ENCODE data around the gene ATP2B2. TPM values are rescaled to one million over a fixed set of nuclear protein-coding genes. Genes with fewer than 3 reads are reported as not detected.

ATP2B2 gene
- total RNA-seq, 2 donors from 2014 or later, result 0.14 to 0.74 TPM

DNA sequence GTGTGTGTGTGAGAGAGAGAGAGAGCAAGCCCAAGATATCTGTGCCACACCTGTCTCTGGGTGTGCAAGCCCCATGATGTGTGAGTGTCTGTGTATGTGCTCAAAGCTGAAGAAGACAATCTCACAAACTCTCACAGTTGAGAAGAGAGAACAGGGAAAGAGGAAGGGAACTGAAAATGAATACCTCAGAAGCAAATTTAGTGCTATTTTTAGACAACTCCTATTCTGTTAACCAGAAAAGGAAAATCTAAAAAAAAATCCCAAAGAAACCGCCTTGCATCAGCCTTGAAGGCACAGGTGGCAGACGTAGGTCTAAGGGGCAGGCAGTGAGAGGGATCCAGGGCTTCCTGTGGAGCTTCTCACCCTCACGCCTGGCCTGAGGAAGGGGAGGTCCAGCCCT, 47.8 kb downstream of the ATP2B2 start:
- DNase-seq (ENCODE audit: low spot score), result no peak
- Histone ChIP-seq H3K4me3 (no peak overlapping the region), H3K4me1 (replicated peaks) (no peaks in the 10 kb centered on the region), H3K36me3 (no peaks in the 10 kb centered on the region), H3K9me3 (no peaks in the 10 kb centered on the region), H3K27ac (no peak overlapping the region), H3K27me3 (replicated peaks; ENCODE audit: insufficient read depth) (no peaks in the 10 kb centered on the region)
- intact Hi-C loops (cut with DNase I), result no loop called here
- WGBS, result 40% methylated on average over 3 of the region's 3 CpGs
- TF ChIP-seq POLR2A (IDR thresholded peaks at IDR 0.05), result no peak
- no peak for TF ChIP-seq POLR2AphosphoS5 (IDR thresholded peaks at IDR 0.05)
- TF ChIP-seq, protein P1, sequence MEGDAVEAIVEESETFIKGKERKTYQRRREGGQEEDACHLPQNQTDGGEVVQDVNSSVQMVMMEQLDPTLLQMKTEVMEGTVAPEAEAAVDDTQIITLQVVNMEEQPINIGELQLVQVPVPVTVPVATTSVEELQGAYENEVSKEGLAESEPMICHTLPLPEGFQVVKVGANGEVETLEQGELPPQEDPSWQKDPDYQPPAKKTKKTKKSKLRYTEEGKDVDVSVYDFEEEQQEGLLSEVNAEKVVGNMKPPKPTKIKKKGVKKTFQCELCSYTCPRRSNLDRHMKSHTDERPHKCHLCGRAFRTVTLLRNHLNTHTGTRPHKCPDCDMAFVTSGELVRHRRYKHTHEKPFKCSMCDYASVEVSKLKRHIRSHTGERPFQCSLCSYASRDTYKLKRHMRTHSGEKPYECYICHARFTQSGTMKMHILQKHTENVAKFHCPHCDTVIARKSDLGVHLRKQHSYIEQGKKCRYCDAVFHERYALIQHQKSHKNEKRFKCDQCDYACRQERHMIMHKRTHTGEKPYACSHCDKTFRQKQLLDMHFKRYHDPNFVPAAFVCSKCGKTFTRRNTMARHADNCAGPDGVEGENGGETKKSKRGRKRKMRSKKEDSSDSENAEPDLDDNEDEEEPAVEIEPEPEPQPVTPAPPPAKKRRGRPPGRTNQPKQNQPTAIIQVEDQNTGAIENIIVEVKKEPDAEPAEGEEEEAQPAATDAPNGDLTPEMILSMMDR (IDR thresholded peaks at IDR 0.05), result no peak

DNA sequence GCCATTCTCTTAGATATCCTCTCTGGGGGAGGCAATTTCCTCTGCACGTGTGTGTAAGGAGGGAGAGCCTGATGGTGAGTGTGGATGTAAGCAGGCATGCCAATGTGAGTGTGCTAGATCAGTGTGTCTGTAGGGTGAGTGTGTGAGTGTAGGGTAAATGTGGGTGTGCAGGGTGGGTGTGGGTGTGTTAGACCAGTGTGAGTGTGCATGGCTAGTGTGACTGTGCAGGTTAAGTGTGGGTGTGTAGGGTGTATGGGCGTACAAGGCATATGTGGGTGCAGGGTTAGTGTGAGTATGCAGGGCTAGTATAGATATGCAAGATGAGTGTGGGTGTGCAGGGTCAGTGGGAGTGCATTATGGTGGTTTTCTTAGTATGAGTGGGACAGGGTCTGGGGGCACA, 48.4 kb downstream of the ATP2B2 start:
- Histone ChIP-seq H3K27me3 (replicated peaks; ENCODE audit: insufficient read depth) (no peaks in the 10 kb centered on the region), H3K27ac (no peak overlapping the region), H3K9me3 (no peaks in the 10 kb centered on the region), H3K36me3 (no peaks in the 10 kb centered on the region), H3K4me1 (replicated peaks) (no peaks in the 10 kb centered on the region), H3K4me3 (no peak overlapping the region)
- 69% methylated on average over 2 of the region's 2 CpGs for WGBS
- TF ChIP-seq POLR2AphosphoS5 (IDR thresholded peaks at IDR 0.05) (no peak), POLR2A (IDR thresholded peaks at IDR 0.05) (no peak)
- TF ChIP-seq, protein P1 (IDR thresholded peaks at IDR 0.05), result no peak
- intact Hi-C loops (cut with DNase I), result no loop called here
- no peak for DNase-seq (ENCODE audit: low spot score)

DNA sequence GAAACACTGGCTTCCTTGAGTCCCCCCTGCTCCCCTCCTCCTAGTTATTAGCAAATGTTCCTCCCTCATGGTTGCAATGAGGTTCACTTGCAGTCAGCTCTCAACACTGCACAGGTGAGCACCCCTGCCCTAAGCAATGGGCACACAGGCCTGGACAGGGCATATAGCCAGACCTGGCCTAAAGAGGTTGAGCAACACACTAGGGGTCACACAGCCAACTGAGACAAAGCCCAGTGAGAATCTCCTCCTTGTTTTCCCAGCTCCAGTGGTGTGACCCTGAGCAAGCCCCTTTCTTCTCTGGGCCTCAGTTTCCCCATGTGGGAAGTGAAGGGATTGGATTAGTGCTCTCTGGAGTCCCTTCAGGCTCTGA, 49.9 kb downstream of the ATP2B2 start:
- Histone ChIP-seq H3K4me1 (replicated peaks) (no peaks in the 10 kb centered on the region), H3K36me3 (no peaks in the 10 kb centered on the region), H3K27ac (no peak overlapping the region), H3K9me3 (no peaks in the 10 kb centered on the region), H3K4me3 (no peak overlapping the region), H3K27me3 (replicated peaks; ENCODE audit: insufficient read depth) (no peaks in the 10 kb centered on the region)
- no peak for DNase-seq (ENCODE audit: low spot score)
- intact Hi-C loops (cut with DNase I), result no loop called here
- TF ChIP-seq, protein P1 (IDR thresholded peaks at IDR 0.05), result no peak
- TF ChIP-seq POLR2A (IDR thresholded peaks at IDR 0.05) (no peak), POLR2AphosphoS5 (IDR thresholded peaks at IDR 0.05) (no peak)

DNA sequence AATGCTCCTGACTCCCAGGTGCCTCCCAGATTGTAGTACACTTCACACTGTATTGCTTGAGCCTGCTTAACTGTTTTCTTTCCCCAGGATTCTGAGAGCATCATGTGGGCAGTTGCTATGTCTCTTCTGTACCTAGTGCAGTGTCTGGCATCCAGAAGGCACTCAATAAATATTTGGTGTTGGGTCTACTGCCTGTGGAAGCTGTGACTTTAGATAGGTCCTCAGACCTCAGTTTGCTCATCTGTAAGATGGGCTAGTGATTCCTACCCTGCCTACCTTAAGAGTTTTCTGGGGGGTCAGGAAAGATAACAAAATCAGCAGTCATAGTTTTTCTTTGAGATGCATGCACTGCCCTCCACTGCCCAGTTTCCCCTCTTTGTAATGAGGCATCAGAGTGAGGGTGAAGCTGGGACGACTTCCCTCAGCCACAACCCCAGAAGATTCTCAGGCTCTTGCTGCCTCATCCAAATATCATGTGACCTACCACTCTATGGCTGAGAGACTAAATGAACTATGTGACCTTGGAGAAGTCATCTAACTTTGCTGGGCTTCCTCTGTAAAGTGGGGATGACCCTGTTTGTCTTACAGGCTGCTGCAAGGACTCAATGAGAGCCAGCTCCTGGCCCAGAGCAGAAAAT, 50.4 kb downstream of the ATP2B2 start:
- 33% methylated on average over 1 of the region's 1 CpG for WGBS
- Histone ChIP-seq H3K4me1 (replicated peaks) (no peaks in the 10 kb centered on the region), H3K36me3 (no peaks in the 10 kb centered on the region), H3K4me3 (no peak overlapping the region), H3K9me3 (no peaks in the 10 kb centered on the region), H3K27me3 (replicated peaks; ENCODE audit: insufficient read depth) (no peaks in the 10 kb centered on the region), H3K27ac (no peak overlapping the region)
- intact Hi-C loops (cut with DNase I), result no loop called here
- no peak for TF ChIP-seq POLR2A (IDR thresholded peaks at IDR 0.05)
- TF ChIP-seq, protein P1 (IDR thresholded peaks at IDR 0.05), result no peak
- no peak for TF ChIP-seq POLR2AphosphoS5 (IDR thresholded peaks at IDR 0.05)
- no peak for DNase-seq (ENCODE audit: low spot score)

- TF ChIP-seq POLR2A (IDR thresholded peaks at IDR 0.05), result no peak
- no peak for TF ChIP-seq POLR2AphosphoS5 (IDR thresholded peaks at IDR 0.05)
- TF ChIP-seq, protein P1 (IDR thresholded peaks at IDR 0.05), result no peak
- H3K9me3 ChIP-seq, result no peaks in the 10 kb centered on the region
- H3K27me3 ChIP-seq (replicated peaks; ENCODE audit: insufficient read depth), result no peaks in the 10 kb centered on the region
- no peak overlapping the region for H3K27ac ChIP-seq
- no peak overlapping the region for H3K4me3 ChIP-seq
- H3K4me1 ChIP-seq (replicated peaks), result no peaks in the 10 kb centered on the region
- intact Hi-C loops (cut with DNase I), result no loop called here
- H3K36me3 ChIP-seq, result no peaks in the 10 kb centered on the region
- no peak for DNase-seq (ENCODE audit: low spot score)
- WGBS, result 75% methylated on average over 7 of the region's 7 CpGs
Measured at GRCh38 chr3:10453431-10454163, 51.8 kb downstream of the ATP2B2 start.
